Endothelial cell of umbilical vein (primary cell): ENCODE results near the gene MMP21.

Experiments
- CTCF ChIP-seq, 2 donors: IDR thresholded peaks; 1 replicate in 1 of 2; 2 replicates in 1 of 2; pipeline ENCODE4 v1.5.1; 2011; ENCODE audit warnings: low read length in 2 of 2, mild to moderate bottlenecking in 2 of 2, moderate library complexity in 2 of 2, control low read depth in 1 of 2, inconsistent platforms in 1 of 2, low read depth in 1 of 2; ENCODE audit not compliant: insufficient read depth in 1 of 2; ENCODE audit errors: extremely low read depth in 1 of 2
- FOS ChIP-seq: IDR thresholded peaks from 2 replicates; pipeline ENCODE4 v1.6.1; 2011; ENCODE audit warnings: mild to moderate bottlenecking, low read length, moderate library complexity, borderline replicate concordance; ENCODE audit not compliant: insufficient read depth
- MYC ChIP-seq: IDR thresholded peaks from one replicate; pipeline ENCODE4 v1.6.1; 2011; ENCODE audit warnings: mild to moderate bottlenecking, low read depth, low read length
- POLR2A ChIP-seq: IDR thresholded peaks from 2 replicates; pipeline ENCODE4 v1.6.1; 2012; ENCODE audit warnings: low read depth, mild to moderate bottlenecking, control low read depth, low read length
- POLR2AphosphoS5 ChIP-seq: IDR thresholded peaks from 2 replicates; pipeline ENCODE4 v1.6.1; 2012; ENCODE audit warnings: low read depth, mild to moderate bottlenecking, control low read depth, low read length, moderate library complexity; ENCODE audit not compliant: insufficient read depth

DNA sequence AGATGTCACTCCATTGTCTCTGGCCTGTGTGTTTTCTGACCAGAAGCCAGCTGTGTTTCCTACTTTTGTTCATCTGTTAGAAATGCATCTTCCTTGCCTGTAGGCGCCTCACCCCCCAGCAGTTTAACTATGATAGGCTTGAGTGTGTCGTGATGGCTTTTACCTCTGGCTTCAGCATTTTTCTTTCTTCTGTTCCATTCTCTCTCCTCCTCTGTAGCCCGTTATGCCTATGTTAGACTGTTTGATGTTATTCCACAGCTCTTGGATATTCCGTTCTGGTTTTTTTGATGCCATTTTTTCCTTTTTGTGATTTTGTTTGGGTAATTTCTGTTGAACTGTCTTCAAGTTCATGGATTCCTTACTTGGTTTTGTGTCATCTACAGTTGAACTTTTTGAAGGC lies 17.9 kb downstream of the MMP21 start:
- no peak for TF ChIP-seq CTCF (IDR thresholded peaks at IDR 0.05; ENCODE audit: extremely low read depth in 1 of 2, insufficient read depth in 1 of 2, low read depth in 1 of 2, low read length in 2 of 2)
- TF ChIP-seq POLR2AphosphoS5 = no peak
- no peak for TF ChIP-seq MYC
- no peak for TF ChIP-seq FOS
- no peak for TF ChIP-seq POLR2A
